T1000 (cell line): ENCODE results near the gene SERF2.
A peak's percentile ranks its signal among the peaks of the same experiment; 100 is the strongest.
"Not testable (repeated sequence)": the region's sequence is repeated elsewhere in the genome, so short reads cannot be mapped to it uniquely, and the experiment has no call there.

Source experiments
- DNase-seq: peaks from one replicate; lab custom pipeline; 2025; ENCODE audit warnings: mixed read lengths; lab: John Stamatoyannopoulos, UW

The SERF2 gene

GRCh38 chr15:43793647-43794046, 1.5 kb downstream of the SERF2 start:
- DNase-seq: no peak

- no peak for DNase-seq
Observed at GRCh38 chr15:43794269-43795037, 2.3 kb downstream of the SERF2 start.

- DNase-seq: no peak
Observed at GRCh38 chr15:43795197-43795596, 3.1 kb downstream of the SERF2 start.

GRCh38 chr15:43795997-43796396, 3.9 kb downstream of the SERF2 start:
- DNase-seq: no peak

GRCh38 chr15:43796566-43796965, 4.4 kb downstream of the SERF2 start:
- DNase-seq: no peak

GRCh38 chr15:43799209-43799944, 7.3 kb downstream of the SERF2 start:
- DNase-seq: no peak

- DNase-seq: no peak
Observed at GRCh38 chr15:43799945-43800285, 7.8 kb downstream of the SERF2 start, which contains the start of gene SERINC4. SERINC4 (minus strand) TSS chr15:43800220; CDS start chr15:43799986, 234 bp downstream.

- DNase-seq: peak; percentile 69
Observed at GRCh38 chr15:43800286-43801141, 8.4 kb downstream of the SERF2 start, which contains the start of gene HYPK. HYPK (plus strand) TSS chr15:43800599; CDS start chr15:43800623, 24 bp downstream.

GRCh38 chr15:43802676-43803075, 10.6 kb downstream of the SERF2 start:
- DNase-seq: not testable (repeated sequence)

GRCh38 chr15:43808435-43808950, 16.4 kb downstream of the SERF2 start:
- no peak for DNase-seq

- DNase-seq: no peak
Observed at GRCh38 chr15:43808960-43809678, 17.0 kb downstream of the SERF2 start.

GRCh38 chr15:43815064-43815463, 22.9 kb downstream of the SERF2 start:
- not testable (repeated sequence) for DNase-seq

- no peak for DNase-seq
Observed at GRCh38 chr15:43821505-43821904, 29.4 kb downstream of the SERF2 start.

- DNase-seq: peak; percentile 77
Observed at GRCh38 chr15:43824302-43825246, 32.5 kb downstream of the SERF2 start, which contains the start of gene MFAP1. MFAP1 (minus strand) TSS chr15:43824690; CDS start chr15:43824569, 121 bp downstream.

- not testable (repeated sequence) for DNase-seq
Observed at GRCh38 chr15:43825305-43825704, 33.2 kb downstream of the SERF2 start.

GRCh38 chr15:43826029-43826507, 33.9 kb downstream of the SERF2 start:
- DNase-seq: no peak

- peak; percentile 56 for DNase-seq
Observed at GRCh38 chr15:43826508-43827341, 34.6 kb downstream of the SERF2 start, which contains the start of gene WDR76. WDR76 (plus strand) TSS chr15:43827002; CDS start chr15:43827033, 31 bp downstream.

GRCh38 chr15:43828061-43828657, 36.0 kb downstream of the SERF2 start:
- DNase-seq: no peak
